Measurements from ENCODE around the gene ZBTB7B.

ZBTB7B gene

GRCh38 chr1:155029513-155030242, 27.1 kb downstream of the ZBTB7B start:
- Histone ChIP-seq H3K9me3 (no peaks in the 10 kb centered on the region), H3K27me3 (no peaks in the 10 kb centered on the region), H3K36me3 (no peaks in the 10 kb centered on the region), H3K4me3 (no peak overlapping the region), H3K4me1 (no peaks in the 10 kb centered on the region), H3K27ac (no peak overlapping the region)
- DNase-seq: no peak
- intact Hi-C loops (cut with DNase I; ENCODE audit: low total_unique reads): no loop called here
- no peak for TF ChIP-seq CTCF (IDR thresholded peaks at IDR 0.05)

GRCh38 chr1:155030243-155030795, 27.7 kb downstream of the ZBTB7B start:
- TF ChIP-seq CTCF (IDR thresholded peaks at IDR 0.05): no peak
- DNase-seq: no peak
- H3K4me1 ChIP-seq: no peaks in the 10 kb centered on the region
- H3K9me3 ChIP-seq: no peaks in the 10 kb centered on the region
- H3K36me3 ChIP-seq: no peaks in the 10 kb centered on the region
- no peak overlapping the region for H3K4me3 ChIP-seq
- intact Hi-C loops (cut with DNase I; ENCODE audit: low total_unique reads): no loop called here
- no peaks in the 10 kb centered on the region for H3K27me3 ChIP-seq
- no peak overlapping the region for H3K27ac ChIP-seq

GRCh38 chr1:155030899-155031298, 28.3 kb downstream of the ZBTB7B start:
- DNase-seq: no peak
- Histone ChIP-seq H3K4me1 (no peaks in the 10 kb centered on the region), H3K27ac (no peak overlapping the region), H3K9me3 (no peaks in the 10 kb centered on the region), H3K27me3 (no peaks in the 10 kb centered on the region), H3K36me3 (no peaks in the 10 kb centered on the region), H3K4me3 (no peak overlapping the region)
- TF ChIP-seq CTCF (IDR thresholded peaks at IDR 0.05): no peak
- intact Hi-C loops (cut with DNase I; ENCODE audit: low total_unique reads): no loop called here

GRCh38 chr1:155032886-155033285, 30.3 kb downstream of the ZBTB7B start:
- TF ChIP-seq CTCF (IDR thresholded peaks at IDR 0.05): no peak
- intact Hi-C loops (cut with DNase I; ENCODE audit: low total_unique reads): no loop called here
- no peaks in the 10 kb centered on the region for H3K9me3 ChIP-seq
- no peak overlapping the region for H3K4me3 ChIP-seq
- no peaks in the 10 kb centered on the region for H3K27me3 ChIP-seq
- DNase-seq: no peak
- no peaks in the 10 kb centered on the region for H3K36me3 ChIP-seq
- no peaks in the 10 kb centered on the region for H3K4me1 ChIP-seq
- no peak overlapping the region for H3K27ac ChIP-seq

GRCh38 chr1:155033524-155033923, 30.9 kb downstream of the ZBTB7B start, which contains the start of the genes DCST1 and DCST2:
DCST1 (plus strand) TSS chr1:155033824; CDS start chr1:155034037, 213 bp downstream.
DCST2 (minus strand) TSS chr1:155033781; CDS start chr1:155033701, 80 bp downstream.
- no peaks in the 10 kb centered on the region for H3K27me3 ChIP-seq
- H3K27ac ChIP-seq: no peak within 1 kb of the TSS
- H3K9me3 ChIP-seq: no peaks in the 10 kb centered on the region
- no peak for TF ChIP-seq CTCF (IDR thresholded peaks at IDR 0.05)
- DNase-seq: no peak
- H3K36me3 ChIP-seq: no peaks in the 10 kb centered on the region
- H3K4me3 ChIP-seq: no peak within 1 kb of the TSS
- H3K4me1 ChIP-seq: no peaks in the 10 kb centered on the region
- intact Hi-C loops (cut with DNase I; ENCODE audit: low total_unique reads): no loop called here

Measured in tibial artery (tissue), 4 donors.